Measurements from ENCODE around the gene BLACAT1.
A peak's percentile ranks its signal among the peaks of the same experiment; 100 is the strongest.
"Not testable (repeated sequence)": the region's sequence is repeated elsewhere in the genome, so short reads cannot be mapped to it uniquely, and the experiment has no call there.

BLACAT1 gene

DNA sequence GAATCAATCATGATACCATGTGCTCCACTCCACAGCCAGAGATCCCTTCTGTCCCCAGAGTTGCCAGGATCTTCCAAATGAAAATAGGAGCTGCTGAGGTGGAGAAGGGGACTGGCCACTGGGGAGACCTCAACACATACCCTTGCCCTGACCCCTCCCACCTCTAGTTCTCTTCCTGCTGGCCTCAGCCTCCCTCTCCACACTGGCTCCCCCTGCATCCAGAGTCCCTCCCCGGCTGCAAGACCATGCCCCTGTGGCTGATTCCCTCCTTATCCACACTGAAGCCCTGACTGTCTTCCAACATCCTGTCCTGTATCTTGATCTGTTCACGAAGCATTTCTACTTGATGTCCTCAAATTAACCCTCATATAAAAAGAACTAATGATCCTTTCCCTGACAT, 27.5 kb upstream of the BLACAT1 start:
- DNase-seq = no peak

DNA sequence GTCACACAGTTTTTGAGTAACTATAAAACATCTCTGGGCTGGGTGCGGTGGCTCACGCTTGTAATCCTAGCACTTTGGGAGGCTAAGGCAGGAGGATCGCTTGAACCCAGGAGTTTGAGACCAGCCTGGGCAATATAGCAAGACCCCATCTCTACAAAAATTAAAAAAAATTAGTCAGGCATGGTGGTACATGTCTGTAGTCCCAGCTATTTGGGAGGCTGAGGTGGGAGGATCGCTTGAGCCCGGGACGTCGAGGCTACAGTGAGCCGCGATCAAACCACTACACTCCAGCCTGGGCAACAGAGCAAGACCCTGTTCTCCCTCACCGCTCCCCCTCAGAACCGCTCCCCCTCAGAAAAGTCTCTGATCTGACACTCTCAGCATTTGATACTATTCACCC, 26.7 kb upstream of the BLACAT1 start:
- DNase-seq = not testable (repeated sequence)

DNA sequence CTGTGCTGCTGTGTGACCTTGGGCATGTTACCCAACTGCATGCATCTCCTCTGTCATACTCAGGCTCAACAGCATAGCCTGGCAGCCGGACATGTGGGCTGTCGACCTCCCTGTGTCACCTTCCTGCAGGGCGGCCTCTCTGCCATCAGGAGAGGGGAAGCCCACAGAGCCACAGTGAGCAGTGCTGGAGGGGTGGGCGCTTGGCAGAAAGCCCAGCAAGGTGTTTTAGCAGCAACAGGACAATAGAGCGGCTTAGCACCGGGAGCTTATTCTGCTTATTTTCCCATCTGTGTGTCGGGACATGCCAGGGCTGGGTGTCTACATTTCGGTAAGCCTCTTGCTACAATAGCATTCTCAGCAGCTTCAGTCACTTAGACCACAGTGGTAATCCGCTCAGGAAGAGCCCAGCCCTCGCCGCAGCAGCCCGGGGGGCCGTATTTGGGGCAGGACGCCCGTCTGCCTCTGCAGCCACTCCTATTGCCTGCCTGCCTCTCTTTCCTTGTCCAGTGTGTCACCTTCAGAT, 25.8 kb upstream of the BLACAT1 start:
- DNase-seq = no peak

DNA sequence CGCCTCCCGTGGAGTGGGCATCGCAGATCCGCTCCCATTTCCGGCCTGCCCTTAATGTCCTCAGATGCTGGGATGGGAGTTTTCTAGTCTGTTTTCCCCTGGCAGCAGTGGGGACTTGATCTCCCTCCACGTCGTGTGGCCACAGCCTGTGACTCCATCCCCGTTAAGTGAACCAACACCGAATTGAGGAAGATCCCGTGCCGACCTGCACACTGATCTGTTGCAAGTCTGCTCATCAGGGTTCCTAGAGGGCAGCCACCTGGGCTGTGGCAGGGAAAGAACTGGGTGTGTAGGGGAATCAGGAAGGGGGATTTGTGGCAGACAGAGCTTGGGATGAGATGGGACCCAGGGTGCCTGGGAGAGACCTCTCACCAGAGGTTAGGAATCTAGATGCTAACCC, 25.4 kb upstream of the BLACAT1 start:
- no peak for DNase-seq

DNA sequence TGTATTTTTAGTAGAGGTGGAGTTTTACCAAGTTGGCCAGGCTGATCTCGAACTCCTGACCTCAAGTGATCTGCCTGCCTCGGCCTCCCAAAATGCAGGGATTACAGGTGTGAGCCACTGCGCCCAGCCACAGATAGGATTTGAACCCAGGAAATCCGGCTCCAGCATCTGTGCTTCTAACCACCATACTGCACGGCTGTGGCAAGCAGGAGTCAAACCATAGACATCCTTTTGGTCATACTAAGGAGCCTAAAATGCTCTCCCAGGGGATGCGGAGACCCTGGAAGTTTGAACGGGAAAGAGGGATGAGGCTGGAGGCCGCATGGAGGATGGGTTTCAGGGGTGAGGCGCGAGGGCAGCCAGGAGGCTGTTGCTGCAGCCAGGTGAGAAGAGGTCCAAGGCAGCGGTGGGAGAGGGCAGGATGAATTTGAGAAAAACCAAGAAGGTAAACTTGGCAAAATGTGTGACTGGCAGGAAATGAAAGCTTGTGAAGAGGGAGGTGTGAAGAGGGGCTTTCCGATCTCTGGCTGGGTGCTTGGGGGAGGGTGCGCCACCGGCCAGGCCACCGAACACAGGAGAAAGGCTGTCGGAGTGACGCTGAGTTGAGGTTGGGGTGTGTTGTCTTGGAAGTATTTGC, 24.6 kb upstream of the BLACAT1 start:
- peak; percentile 56 for DNase-seq

DNA sequence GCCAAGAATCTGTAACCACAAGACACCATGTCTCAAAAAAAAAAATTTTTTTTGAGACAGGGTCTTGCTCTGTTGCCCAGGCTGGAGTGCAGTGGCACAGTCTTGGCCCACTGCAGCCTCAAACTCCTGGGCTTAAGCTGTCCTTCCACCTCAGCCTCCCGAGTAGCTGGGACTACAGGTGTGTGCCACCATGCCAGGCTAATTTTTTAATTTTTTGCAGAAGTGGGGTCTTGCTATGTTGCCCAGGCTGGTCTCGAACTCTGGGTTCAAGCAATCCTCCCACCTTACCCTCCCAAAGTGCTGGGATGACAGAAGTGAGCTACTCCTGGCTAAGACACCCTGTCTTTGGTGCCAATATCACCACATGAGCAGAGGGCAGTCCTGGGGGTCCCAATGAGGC, 23.1 kb upstream of the BLACAT1 start:
- not testable (repeated sequence) for DNase-seq

DNA sequence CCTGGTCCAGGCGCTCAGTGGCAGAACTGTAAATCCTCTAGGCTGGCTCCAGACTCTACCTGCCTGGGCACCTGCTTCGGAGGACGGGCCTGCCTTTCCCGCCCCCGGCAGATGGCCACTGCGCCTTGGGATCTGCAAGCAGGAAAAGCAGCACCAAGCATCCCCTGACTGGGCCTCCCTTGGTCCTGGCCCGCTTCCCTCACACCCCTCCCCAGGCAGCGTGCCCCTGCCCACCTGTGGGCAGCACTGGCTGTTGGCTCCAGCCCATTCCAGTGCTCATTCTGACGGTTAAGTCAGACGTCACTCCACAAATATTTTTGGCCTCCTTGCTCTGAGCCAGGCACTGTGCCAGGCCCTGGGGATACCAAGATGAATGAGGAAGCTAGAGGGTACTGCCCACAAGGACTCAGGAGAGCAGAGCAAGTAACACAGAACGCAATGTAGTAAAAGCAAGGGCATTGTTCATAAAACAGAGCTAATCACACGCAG, 22.0 kb upstream of the BLACAT1 start:
- DNase-seq = no peak

DNA sequence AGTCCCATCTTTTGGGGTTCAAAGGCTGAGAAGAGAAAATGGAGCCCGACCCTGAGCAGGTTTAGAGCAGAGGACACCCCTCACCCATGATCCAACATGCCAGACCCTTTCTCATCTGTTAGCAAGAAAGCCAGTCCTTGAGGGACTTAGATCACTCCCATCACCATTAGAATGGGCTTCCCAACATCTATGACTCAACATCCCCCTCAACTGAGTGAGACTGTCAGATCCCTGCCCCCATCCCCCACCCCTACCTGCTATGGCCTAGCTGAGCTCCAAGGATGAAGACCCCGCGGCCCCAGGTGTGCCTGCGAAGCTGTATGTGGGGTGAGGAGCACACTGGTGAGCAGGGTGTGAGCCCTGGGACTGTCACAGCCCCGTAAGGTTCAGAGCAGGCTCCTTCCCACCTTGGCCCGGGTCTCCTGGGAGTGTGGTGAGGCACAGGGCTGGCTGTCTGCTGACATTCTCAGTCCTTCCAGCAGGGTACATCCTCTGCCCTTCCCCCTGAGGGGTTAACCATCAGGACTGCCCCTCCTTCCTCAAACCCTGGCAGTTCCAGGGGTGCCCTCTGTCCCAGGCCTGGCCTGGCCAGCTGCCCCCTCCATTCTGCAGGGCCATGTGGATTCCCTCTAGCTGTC, 21.4 kb upstream of the BLACAT1 start:
- DNase-seq = no peak

DNA sequence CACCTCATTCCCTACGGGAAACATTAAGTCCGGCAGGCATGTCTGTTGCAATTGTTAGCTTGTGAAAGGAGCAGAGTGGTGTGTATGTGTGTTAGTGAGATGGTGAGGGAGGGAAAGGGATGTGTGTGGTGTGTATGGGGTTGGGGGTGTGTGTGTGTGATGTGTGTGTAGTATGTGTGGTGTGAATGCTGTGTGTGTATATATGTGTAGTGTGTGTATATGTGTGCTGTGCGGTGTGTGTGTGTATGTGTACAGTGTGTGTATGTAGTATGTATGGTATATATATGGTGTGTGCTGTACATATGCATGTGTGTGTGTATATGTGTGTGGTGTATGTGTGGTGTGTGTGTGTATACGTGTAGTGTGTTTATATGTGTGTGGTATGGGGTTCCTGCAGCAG, 20.8 kb upstream of the BLACAT1 start:
- no peak for DNase-seq

DNA sequence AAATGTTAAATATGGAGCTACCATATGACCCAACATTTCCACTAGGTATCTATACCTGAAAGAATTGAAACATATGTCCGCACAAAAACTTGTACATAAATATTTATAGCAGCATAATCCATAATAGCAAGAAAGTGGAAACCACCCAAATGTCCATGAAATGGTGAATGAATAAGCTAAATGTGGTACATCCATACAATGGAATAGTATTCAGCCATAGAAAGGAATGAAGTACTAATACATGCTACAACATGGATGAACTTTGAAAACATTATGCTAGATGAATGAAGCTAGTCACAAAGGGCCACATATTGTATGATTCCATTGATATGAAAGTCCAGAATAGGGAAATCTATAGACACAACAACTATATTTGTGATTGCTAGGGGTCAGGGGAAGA, 20.0 kb upstream of the BLACAT1 start:
- DNase-seq = no peak

DNA sequence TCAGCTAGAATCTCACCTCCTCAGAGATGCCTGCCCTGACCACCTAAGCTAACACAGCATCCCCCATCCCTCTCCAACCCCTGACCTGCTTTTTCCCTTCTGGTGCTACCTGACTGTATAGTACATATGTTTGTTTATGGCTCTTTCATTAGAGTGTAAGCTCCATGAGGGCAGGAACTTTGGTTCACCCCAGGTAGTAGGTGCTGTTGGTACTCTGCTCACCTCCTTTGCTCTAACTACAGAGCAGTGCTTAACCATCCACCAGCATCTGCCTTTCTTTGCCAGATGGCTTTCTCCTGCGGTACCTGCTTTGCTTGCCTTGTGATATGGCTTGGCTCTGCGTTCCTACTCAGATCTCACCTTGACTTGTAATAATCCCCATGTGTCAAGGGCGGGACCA, 18.7 kb upstream of the BLACAT1 start:
- DNase-seq = no peak

DNA sequence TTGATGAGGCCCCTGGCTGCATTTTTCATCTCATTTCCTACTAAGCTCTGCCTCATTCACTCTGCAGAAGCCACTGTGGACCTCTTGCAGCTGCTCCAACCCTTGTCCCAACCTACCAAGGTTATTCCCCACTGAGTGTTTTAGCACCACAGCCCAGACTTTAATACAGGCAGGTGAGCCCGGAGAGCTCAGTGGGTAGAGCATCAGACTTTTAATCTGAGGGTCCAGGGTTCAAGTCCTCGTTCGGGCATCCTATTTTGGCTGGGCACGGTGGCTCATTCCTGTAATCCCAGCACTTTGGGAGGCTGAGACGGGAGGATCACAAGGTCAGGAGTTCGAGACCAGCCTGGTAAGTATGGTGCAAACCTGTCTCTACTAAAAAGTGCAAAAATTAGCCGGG, 18.1 kb upstream of the BLACAT1 start:
- no peak for DNase-seq

DNA sequence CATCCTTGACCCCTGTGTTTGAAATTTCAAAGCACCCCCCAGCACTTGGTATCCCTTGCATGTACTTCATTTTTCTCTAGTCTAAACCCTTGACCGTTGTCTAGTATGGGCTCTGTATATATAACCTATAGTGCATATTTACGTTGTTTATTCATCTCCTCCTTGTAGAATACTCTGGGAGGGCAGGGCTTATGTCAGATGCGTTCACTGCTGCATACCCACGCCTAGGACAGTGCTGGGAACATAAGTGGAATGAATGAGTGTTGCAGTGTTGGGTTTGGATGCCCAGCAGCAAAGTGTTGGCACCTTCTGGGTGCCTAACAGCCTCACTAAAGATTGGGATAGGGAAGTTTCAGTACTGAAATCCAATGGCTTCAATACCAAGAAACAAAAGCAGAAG, 17.6 kb upstream of the BLACAT1 start:
- DNase-seq = no peak

DNA sequence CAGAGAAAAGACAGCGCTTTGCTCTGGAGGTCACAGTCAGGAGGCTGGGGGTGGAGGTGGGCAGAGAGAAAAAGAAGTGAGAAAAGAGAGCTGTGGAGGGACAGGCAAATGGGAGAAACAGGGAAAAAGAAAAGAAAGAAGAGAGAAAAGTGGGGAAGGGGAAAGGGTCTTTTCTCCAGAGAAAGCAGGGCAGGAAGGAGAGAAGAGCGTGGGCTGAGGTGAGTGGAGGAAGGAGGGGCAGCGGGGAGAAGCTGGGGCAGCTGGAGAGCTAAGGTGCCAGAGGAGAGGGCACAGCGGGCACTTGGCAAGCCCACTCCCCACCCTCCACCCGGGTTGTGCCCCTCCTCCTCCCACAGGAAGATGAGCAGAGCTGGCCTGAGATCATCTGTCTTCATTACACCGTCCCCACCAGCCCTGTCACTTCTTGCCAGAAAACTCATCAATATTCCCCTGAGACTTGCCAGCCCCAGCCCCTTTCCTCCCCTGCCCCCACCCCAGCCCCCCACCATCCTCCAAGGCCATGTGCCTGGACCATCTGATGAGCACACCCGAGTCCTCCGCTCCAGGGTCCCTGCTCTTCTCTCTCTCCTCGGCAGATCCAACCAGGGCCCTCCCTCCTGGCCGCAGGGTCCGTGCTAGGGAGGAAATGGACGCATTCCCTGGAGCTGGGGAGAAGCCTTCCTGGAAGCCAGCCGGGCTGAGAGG, 17.0 kb upstream of the BLACAT1 start:
- no peak for DNase-seq

DNA sequence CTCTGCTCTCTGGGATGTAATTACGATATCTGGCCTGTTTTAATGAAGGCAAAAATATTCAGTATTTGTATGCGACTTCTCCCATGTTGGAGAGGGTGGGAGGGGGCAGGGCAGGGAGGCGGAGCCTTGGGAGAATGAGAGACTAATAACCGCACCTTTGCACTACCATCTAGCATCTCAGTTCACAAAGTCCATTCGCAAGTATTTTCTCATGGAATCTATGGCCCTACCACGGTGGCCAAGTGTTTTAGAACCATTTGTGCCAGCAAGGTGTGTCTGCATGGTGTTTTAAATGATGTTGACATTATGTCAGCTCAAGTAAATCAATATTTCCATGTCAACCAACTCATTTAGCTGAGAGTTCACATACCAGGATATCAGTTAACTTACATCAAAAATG, 14.3 kb upstream of the BLACAT1 start:
- DNase-seq = no peak

DNA sequence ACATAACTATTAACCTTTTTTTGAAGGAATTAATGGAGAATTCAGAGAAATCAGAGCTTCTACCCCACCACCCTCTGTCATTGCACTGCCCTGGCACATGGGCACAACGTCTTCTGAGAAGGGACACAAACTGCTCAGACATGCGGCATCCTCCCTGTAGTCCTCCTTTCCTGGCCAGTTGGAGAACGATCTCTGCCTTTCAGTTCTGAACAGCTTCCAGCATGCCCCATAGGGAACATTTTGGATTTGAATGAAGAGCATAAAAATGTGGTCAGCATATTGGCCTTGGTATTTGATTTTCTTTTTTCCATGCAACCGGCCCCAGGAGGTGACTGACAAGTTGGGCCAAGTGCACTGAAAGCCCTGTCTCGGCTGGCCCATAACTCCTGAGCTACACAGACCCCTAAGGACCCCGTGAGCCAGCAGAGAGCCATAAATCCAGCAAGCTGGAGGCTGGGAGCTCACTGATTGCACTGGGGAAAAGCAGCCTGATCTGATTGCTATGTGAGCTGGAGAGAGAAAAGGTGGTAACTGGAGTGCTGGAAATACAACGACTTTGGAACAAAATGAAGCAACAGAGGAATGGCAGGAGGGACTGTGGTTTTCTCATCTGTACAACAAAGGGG, 10.9 kb upstream of the BLACAT1 start:
- DNase-seq = no peak

DNA sequence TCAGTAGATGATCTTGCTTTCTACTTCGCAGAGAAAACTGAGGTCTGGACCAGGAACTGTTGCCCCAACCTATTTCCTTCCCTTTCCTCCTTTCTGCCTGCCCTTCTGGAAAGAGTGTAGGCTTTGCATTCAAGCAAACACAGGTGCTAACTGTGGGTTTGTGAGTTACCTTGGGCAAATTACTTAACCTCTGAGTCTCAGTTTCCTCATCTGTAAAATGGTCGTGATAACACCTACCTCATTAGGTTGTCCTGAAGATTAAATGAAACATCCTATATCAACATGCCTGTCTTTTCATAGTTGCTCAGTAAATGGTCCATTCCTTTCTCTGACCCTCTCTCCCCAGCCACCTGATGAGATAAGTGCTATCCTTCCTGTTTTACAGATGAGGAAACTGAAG, 9.5 kb upstream of the BLACAT1 start:
- no peak for DNase-seq

DNA sequence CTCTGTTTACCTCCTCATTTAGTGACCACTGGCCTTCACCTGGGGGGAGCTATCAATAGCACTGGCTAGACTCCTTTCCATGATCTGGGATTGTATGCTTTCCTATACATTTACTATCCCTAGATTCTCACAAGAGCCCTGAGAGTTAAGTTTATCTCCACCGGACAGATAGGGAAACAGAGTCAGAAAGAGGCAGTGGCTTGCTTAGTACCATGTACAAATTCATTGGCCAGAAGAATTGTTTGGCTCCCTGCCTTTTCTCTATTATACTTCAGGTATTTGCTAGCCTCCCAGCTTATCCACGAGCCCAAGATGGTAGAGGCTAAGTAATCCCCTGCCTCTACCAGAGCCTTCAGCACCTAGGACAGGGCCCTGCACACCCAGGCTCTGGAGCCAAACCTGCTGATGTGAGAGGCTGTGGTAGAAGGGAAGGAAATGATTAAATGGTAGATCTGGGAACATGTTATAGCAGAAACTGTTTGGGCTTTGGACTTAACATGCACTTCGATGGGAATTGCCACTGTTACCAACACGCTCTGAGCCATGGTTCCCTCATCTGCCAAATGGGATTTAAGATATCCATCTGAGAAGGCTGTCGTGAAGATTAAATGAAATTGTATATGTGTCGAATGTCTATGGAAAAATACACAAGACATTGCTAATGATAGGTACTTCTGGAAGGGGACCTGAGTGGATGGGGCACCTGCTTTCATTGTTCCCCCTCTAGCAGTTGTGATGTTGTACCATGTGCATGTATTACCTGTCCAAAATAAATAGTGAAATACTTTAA, 3.1 kb upstream of the BLACAT1 start:
- DNase-seq = peak; percentile 19

DNA sequence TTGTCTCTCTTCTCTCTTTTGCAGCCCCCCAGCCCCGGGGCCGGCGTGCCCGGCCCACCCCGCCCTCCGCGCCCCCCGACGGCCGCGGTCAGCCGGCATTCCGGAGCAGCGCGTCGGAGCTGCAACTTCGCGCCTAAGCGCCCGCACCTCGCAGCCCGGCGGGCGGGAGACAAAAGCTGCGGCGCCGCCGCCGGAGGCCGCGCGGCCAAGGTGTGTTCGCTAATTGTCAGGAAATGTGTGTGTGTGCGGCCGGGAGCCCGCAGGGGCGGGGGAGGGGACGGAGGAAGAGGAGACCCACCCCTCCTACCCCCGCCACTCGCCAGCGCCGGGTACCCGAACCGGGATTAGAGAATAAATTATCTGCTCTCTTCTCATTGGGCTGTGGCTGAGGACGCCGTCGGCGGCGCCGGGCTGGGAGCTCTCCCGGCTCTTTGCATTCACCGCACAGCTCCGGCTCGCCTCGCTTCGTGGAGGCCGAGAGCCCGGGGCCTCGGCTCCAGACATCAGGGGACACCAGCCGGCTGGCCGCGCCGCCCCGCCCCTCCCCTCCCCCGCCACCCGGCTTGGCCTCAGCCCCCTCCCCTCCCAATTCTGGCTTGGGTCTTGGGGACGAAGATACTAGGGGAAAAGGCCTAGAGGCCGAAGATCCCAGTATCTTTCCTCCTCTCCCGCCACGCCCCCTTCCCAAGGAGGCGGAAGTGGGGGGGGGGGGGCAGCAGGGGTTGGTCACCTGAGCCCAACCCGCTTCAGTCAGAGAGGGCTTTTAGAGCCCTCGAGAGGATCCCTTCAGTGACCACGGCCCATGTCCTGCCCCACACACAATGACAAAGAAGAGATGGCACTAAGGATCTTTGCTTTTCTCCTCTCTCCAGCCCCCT, 1.3 kb upstream of the BLACAT1 start:
- DNase-seq = no peak

DNA sequence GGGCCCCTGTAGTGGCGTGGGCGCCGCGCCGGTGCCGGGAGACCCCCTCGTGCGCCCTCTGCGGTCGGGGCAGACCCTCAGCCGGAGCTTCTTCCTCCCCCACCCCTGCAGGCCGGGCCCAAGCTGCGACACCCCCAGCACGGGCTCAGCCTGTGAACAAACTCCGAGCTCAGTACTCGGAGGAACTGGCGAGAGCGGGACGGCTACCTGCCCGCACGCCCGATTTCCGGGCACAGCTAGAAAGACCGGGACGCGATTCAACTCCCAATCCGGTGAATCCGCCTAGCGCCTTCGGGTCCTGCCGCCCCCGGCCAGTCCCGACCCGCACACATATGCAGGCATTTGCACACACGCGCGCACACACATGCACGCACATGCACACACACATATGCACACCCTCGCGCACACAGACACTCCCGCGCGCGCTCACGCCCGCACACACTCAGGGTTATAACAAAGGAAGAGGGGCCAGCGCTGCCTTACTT, 580 bp upstream of the BLACAT1 start:
- DNase-seq = no peak

DNA sequence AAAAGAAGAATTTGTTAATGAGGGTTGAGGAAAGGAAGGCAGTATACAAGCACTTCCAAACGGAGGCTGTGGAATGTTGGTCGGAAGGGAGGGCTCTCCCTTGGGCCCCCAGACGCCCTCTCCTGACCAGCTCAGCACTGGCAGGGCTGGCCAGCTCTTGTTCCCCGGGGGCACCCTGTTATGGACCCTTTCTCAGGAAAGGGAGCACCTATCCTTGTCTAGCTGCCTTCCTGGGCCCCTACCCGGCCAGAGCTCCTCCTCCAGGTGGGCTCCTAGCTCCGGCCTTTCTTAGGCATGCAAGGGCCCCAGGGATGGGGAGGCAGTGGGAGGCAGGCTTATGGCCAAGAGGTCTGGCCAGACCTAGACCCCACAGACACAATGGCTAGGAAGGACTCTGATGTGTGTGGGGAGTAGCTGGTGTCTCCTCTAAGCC, 926 bp downstream of the BLACAT1 start:
- DNase-seq = no peak

DNA sequence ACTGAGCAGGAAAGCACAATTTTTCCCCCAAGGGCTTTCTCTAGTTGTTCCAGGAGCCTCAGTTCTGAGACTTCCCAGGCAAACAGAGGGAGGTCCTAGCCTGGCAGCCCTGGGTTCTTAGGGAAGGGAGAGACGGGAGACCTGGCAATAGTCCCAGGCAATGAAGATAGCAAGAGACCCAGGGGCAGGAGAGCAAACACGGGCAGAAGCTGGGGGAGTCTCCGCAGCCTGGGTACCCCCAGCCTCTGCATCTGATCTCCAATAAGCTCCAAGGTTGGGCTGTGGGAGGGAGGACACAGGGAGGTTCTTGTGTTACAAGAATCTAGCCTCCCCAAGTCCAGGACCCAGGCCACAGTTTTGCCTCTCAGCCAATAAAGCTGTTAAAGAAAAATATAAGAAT, 2.4 kb downstream of the BLACAT1 start:
- no peak for DNase-seq
